Osteocyte (in vitro differentiated cells): ENCODE measurements around the gene AURKAIP1. TPM values are rescaled to one million over a fixed set of nuclear protein-coding genes. Genes with fewer than 3 reads are reported as not detected.

Experiments
- DNase-seq: peaks from one replicate; pipeline ENCODE4 v3.0.0; 2021; ENCODE audit warnings: mixed read lengths; ENCODE audit not compliant: unreplicated experiment; ENCODE audit errors: extremely low spot score
- H3K27ac Mint-ChIP-seq: one replicate; pipeline ENCODE4 v1.8.0; 2021; ENCODE audit warnings: mild to moderate bottlenecking, mixed read lengths; ENCODE audit not compliant: unreplicated experiment
- H3K27me3 Mint-ChIP-seq: one replicate; pipeline ENCODE4 v1.8.0; 2021; ENCODE audit warnings: mixed read lengths; ENCODE audit not compliant: unreplicated experiment
- H3K36me3 Mint-ChIP-seq: one replicate; pipeline ENCODE4 v1.8.0; 2021; ENCODE audit warnings: mixed read lengths; ENCODE audit not compliant: unreplicated experiment
- H3K4me1 Mint-ChIP-seq: one replicate; pipeline ENCODE4 v1.8.0; 2021; ENCODE audit warnings: mixed read lengths; ENCODE audit not compliant: unreplicated experiment
- H3K4me3 Mint-ChIP-seq: one replicate; pipeline ENCODE4 v1.8.0; 2021; ENCODE audit warnings: mild to moderate bottlenecking, moderate library complexity, mixed read lengths; ENCODE audit not compliant: unreplicated experiment
- H3K9me3 Mint-ChIP-seq: one replicate; pipeline ENCODE4 v1.8.0; 2021; ENCODE audit warnings: mixed read lengths; ENCODE audit not compliant: unreplicated experiment
- CTCF ChIP-seq: fragments of 200-600 bp; sonication (generic); IDR thresholded peaks from 2 replicates; pipeline ENCODE4 v1.5.0; 2021; ENCODE audit warnings: antibody characterized with exemption, mild to moderate bottlenecking, moderate library complexity
- long read RNA-seq: library from polyadenylated mRNA; unstranded; transcript quantifications from one replicate; pipeline ENCODE4 v2.0.0, GENCODE V29; 2021
- total RNA-seq: library from RNA; stranded (reverse); gene quantifications from 2 replicates; pipeline ENCODE4 v1.2.1, GENCODE V29; 2021

The AURKAIP1 gene
- total RNA-seq = 116 and 120 TPM in 2 replicates
- long read RNA-seq, transcript AURKAIP1-202 (4 exons, 1,047 nt) = major isoform, 8 of 8 reads
- long read RNA-seq, partial matches to known transcripts = 0 of 8 reads
- long read RNA-seq, other reads (novel, unspliced or antisense) = 0 of 8 reads

DNA sequence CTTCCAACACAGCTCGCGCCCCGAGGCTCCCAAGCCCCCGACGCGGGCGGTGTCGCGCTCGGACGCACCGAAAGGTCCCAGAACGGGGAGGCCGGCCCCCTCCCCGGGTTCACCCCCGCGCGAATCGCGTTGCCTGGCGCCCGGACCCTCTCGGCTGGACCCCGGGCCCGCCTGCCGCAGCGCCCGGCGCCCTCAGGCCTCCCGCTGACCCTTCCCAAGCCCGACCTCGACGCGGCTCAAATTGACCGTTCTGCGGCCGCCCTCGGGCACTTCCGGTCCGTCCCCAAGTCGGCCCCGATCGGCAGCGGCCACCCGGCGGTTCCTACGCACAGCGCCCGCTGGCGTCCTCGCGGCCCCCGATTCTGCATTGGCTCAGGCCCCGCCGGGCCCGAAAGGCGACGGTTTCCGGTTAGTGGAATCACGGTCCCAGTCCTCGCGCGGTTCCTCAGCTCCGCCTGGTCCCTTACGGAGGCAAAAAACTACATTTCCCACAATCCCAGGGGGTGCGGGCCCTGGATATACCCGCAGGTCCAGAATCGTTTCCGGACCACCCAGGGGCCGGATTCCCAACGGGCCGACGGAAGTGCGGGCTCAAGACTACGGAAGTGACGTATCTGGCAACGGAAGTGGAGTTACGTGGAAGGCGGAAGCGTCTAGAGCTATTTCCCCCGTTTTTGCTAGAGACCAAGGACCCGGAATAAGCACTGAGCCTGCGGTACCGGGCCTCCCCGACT lies at the start of gene AURKAIP1:
AURKAIP1 (minus strand) TSS at position 279 of the 734 bp plus-strand sequence. CDS start 451 bp downstream, outside the sequence.
- H3K4me3 Mint-ChIP-seq = peak within 1 kb of the TSS; percentile 84
- DNase-seq = peak; percentile 100
- peak; percentile 46 for TF ChIP-seq CTCF
- no peaks in the 10 kb centered on the region for H3K9me3 Mint-ChIP-seq
- no peaks in the 10 kb centered on the region for H3K27me3 Mint-ChIP-seq
- H3K4me1 Mint-ChIP-seq = peaks cover 21% of the 10 kb centered on the region
- H3K36me3 Mint-ChIP-seq = peaks cover 3% of the 10 kb centered on the region
- H3K27ac Mint-ChIP-seq = peak within 1 kb of the TSS; percentile 94

GRCh38 chr1:1424707-1425106 lies 49.7 kb upstream of the AURKAIP1 start:
- H3K27ac Mint-ChIP-seq = no peak overlapping the region
- no peak for TF ChIP-seq CTCF
- no peak for DNase-seq
- no peaks in the 10 kb centered on the region for H3K36me3 Mint-ChIP-seq
- peaks cover 5% of the 10 kb centered on the region for H3K4me1 Mint-ChIP-seq
- no peak overlapping the region for H3K4me3 Mint-ChIP-seq
- H3K9me3 Mint-ChIP-seq = no peaks in the 10 kb centered on the region
- H3K27me3 Mint-ChIP-seq = no peaks in the 10 kb centered on the region

- no peak overlapping the region for H3K27ac Mint-ChIP-seq
- H3K4me1 Mint-ChIP-seq = no peaks in the 10 kb centered on the region
- no peaks in the 10 kb centered on the region for H3K27me3 Mint-ChIP-seq
- DNase-seq = no peak
- no peak overlapping the region for H3K4me3 Mint-ChIP-seq
- no peak for TF ChIP-seq CTCF
- no peaks in the 10 kb centered on the region for H3K36me3 Mint-ChIP-seq
- H3K9me3 Mint-ChIP-seq = no peaks in the 10 kb centered on the region
Observed at GRCh38 chr1:1423245-1423597, 48.2 kb upstream of the AURKAIP1 start.

- H3K4me1 Mint-ChIP-seq = no peaks in the 10 kb centered on the region
- H3K4me3 Mint-ChIP-seq = no peak overlapping the region
- no peaks in the 10 kb centered on the region for H3K9me3 Mint-ChIP-seq
- H3K36me3 Mint-ChIP-seq = no peaks in the 10 kb centered on the region
- TF ChIP-seq CTCF = no peak
- DNase-seq = no peak
- no peak overlapping the region for H3K27ac Mint-ChIP-seq
- H3K27me3 Mint-ChIP-seq = no peaks in the 10 kb centered on the region
Observed at GRCh38 chr1:1422465-1423244, 47.6 kb upstream of the AURKAIP1 start.

DNA sequence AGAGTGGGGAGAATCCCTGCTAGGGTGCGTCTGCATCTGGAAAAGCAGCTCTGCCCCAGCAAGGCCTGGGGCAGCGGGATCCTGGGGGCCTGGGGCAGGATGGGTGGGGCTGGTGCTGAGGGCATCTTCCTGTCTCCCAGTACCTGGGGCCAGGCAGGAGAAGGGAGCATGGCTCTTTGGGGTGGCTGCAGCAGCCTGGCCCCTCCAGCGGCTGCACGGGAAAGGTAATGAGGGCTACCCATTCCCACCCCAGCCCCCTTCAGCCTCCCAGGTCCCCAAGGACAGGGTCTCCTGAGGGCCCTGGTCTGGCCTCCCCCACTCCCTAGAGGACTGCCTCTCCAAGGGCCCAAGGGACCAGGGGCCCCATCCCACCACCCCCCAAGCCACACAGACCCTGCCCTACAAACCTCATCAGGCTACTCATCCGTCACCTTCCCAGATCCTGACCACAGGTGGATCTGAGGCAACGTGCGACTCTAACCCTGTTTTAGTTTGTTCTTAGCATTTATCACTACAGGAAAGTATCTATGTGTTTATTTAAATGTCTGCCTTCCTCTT lies 47.0 kb upstream of the AURKAIP1 start:
- no peaks in the 10 kb centered on the region for H3K36me3 Mint-ChIP-seq
- H3K4me1 Mint-ChIP-seq = no peaks in the 10 kb centered on the region
- H3K9me3 Mint-ChIP-seq = no peaks in the 10 kb centered on the region
- DNase-seq = no peak
- no peak overlapping the region for H3K4me3 Mint-ChIP-seq
- no peak for TF ChIP-seq CTCF
- no peak overlapping the region for H3K27ac Mint-ChIP-seq
- no peaks in the 10 kb centered on the region for H3K27me3 Mint-ChIP-seq
